Gastroesophageal sphincter (tissue), 4 donors: ENCODE data around the gene ZKSCAN3. TPM values are rescaled to one million over a fixed set of nuclear protein-coding genes. Genes with fewer than 3 reads are reported as not detected.
A peak's percentile ranks its signal among the peaks of the same experiment; 100 is the strongest.

Experiments
- ATAC-seq: fragments of 150-250 bp; one replicate; pipeline ENCODE4 v1.9.1; 2016; ENCODE audit warnings: mild to moderate bottlenecking, moderate library complexity
- H3K27ac ChIP-seq, 4 donors: fragments of 200-600 bp; sonication (generic) in 3 of 4; 1 replicate in 3 of 4; 2 replicates in 1 of 4; pipeline ENCODE4 v1.5.1; 2016 to 2019
- H3K27me3 ChIP-seq: fragments of 200-600 bp; sonication (generic); one replicate; pipeline ENCODE4 v1.5.1; 2019
- H3K36me3 ChIP-seq, 2 donors: fragments of 200-600 bp; sonication (generic); one replicate each; pipeline ENCODE4 v1.5.1; 2019; ENCODE audit warnings: control low read depth in 1 of 2
- H3K4me1 ChIP-seq, 3 donors: fragments of 200-600 bp; sonication (generic); 1 replicate in 2 of 3; 2 replicates in 1 of 3; pipeline ENCODE4 v1.5.1; 2016 to 2019; ENCODE audit warnings: control low read depth in 2 of 3
- H3K4me3 ChIP-seq, 2 donors: fragments of 200-600 bp; sonication (generic); one replicate each; pipeline ENCODE4 v1.5.1; 2019; ENCODE audit warnings: mild to moderate bottlenecking in 1 of 2, moderate library complexity in 1 of 2
- H3K9me3 ChIP-seq, 3 donors: fragments of 200-600 bp; sonication (generic); one replicate each; pipeline ENCODE4 v1.5.1; 2017 to 2019; ENCODE audit warnings: control low read depth in 2 of 3
- EP300 ChIP-seq: sonication (generic); formaldehyde crosslinking; IDR thresholded peaks from one replicate; pipeline ENCODE4 v1.6.1; 2017; ENCODE audit warnings: antibody characterized with exemption, mild to moderate bottlenecking
- POLR2A ChIP-seq, 2 donors: fragments of 450-650 bp; IDR thresholded peaks; one replicate each; pipeline ENCODE4 v1.6.1; 2017; ENCODE audit warnings: antibody characterized with exemption in 2 of 2, mild to moderate bottlenecking in 2 of 2, moderate library complexity in 1 of 2
- POLR2AphosphoS5 ChIP-seq: sonication (generic); formaldehyde crosslinking; IDR thresholded peaks from one replicate; pipeline ENCODE4 v1.6.1; 2017; ENCODE audit warnings: antibody characterized with exemption
- WGBS, 2 donors: methylation state at CpG; one replicate each; pipeline ENCODE4 v1.1.5; 2018; ENCODE audit warnings: low coverage in 1 of 2; 5-methylcytosine and 5-hydroxymethylcytosine counted together
- total RNA-seq, 4 donors: library from RNA; depleted of rRNA; stranded (reverse); fragments of >200 nt; gene quantifications; one replicate each; pipeline ENCODE4 v1.1.0, GENCODE V29; 2016
- TF ChIP-seq, protein P1 (sequence below), 4 experiments: fragments of 200-600 bp in 2 of 4; fragments of 450-650 bp in 2 of 4; sonication (generic) in 1 of 4; IDR thresholded peaks; one replicate each; pipeline ENCODE4 v1.5.1; 2017 to 2019; ENCODE audit warnings: antibody characterized with exemption in 4 of 4, mild to moderate bottlenecking in 2 of 4, moderate library complexity in 2 of 4

The ZKSCAN3 gene
- total RNA-seq, 4 donors from 2014 or later: 4.4 to 9.8 (median 6.9) TPM

- ATAC-seq: no peak
- Histone ChIP-seq H3K4me1 (peaks cover 4 to 14% (median 6%) of the 10 kb centered on the region in 3 donors), H3K27ac (no peak overlapping the region), H3K9me3 (no peaks in the 10 kb centered on the region), H3K27me3 (no peaks in the 10 kb centered on the region), H3K4me3 (no peak overlapping the region), H3K36me3 (no peaks in the 10 kb centered on the region)
- no peak for TF ChIP-seq POLR2AphosphoS5
- 73 to 83% methylated on average over 1 of the region's 1 CpG for WGBS, 2 donors
Measured at GRCh38 chr6:28340310-28341095, 9.2 kb upstream of the ZKSCAN3 start.

DNA sequence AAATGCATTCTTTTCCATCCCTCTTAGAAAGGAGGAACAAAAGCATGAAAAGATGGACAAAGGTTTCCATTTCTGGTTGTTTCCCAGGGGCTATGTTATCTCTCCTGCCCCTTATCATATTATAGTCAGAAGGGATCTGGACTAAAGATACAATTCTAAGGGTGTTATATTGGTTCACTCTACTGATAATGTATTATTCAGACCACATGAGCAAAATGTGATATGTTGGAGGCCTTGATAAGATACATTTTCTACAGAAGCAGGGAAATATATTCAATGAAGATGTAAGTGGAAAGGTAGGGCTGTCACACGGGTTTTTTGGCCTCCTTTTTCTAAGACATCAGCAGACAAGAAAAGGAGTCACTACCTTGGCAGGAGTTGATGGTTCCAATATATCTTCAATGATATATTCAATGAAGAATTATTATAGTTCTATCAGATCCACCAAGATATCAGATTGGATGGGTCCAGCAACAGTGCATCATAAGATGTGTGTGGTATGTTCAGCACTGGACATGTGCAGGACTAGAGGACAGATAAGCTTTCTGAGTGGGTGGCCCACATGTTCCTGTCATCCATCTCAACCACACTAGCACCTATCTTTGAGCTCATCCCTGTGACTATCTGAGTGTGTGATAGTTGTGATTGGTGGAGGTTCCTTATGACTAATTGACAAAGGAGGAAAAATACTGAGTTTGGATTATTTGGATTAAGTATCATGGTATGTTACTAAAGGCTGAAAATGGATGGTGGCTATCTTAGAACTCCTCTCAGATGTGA is 5.7 kb upstream of the ZKSCAN3 start:
- ATAC-seq: no peak
- Histone ChIP-seq H3K27me3 (no peaks in the 10 kb centered on the region), H3K36me3 (no peaks in the 10 kb centered on the region), H3K4me3 (no peak overlapping the region), H3K27ac (no peak overlapping the region), H3K4me1 (peaks cover 0 to under 1% (median 0%) of the 10 kb centered on the region in 3 donors), H3K9me3 (no peaks in the 10 kb centered on the region)
- TF ChIP-seq EP300 (no peak), POLR2AphosphoS5 (no peak), POLR2A (IDR thresholded peaks at IDR 0.05) (no peak)
- TF ChIP-seq, protein P1, sequence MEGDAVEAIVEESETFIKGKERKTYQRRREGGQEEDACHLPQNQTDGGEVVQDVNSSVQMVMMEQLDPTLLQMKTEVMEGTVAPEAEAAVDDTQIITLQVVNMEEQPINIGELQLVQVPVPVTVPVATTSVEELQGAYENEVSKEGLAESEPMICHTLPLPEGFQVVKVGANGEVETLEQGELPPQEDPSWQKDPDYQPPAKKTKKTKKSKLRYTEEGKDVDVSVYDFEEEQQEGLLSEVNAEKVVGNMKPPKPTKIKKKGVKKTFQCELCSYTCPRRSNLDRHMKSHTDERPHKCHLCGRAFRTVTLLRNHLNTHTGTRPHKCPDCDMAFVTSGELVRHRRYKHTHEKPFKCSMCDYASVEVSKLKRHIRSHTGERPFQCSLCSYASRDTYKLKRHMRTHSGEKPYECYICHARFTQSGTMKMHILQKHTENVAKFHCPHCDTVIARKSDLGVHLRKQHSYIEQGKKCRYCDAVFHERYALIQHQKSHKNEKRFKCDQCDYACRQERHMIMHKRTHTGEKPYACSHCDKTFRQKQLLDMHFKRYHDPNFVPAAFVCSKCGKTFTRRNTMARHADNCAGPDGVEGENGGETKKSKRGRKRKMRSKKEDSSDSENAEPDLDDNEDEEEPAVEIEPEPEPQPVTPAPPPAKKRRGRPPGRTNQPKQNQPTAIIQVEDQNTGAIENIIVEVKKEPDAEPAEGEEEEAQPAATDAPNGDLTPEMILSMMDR (IDR thresholded peaks at IDR 0.05): no peak
- WGBS, 2 donors: 37 to 46% methylated on average over 1 of the region's 1 CpG

DNA sequence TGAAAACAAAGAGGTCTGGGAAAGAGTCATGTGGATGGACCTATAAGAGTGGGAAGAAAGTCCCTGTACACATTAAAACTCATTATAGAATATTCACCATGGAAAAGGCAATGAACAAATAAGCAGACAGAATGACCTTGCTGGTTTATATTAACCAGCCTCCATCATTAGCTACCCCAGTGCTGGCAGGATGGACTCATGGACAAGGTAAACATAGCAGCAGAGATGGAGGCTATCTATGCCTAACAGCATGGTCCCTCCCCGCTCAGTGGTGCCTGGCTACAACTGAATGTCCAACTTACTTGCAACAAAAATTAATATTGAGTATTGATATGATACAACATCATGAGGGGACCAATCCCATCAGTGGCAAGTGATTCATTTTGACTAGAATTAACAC is 4.5 kb upstream of the ZKSCAN3 start:
- H3K27ac ChIP-seq: no peak overlapping the region
- ATAC-seq: no peak
- no peaks in the 10 kb centered on the region for H3K9me3 ChIP-seq
- H3K4me3 ChIP-seq: no peak overlapping the region
- WGBS, 2 donors: 75 to 100% methylated on average over 1 of the region's 1 CpG
- TF ChIP-seq EP300 (no peak), POLR2A (IDR thresholded peaks at IDR 0.05) (no peak), POLR2AphosphoS5 (no peak)
- TF ChIP-seq, protein P1 (IDR thresholded peaks at IDR 0.05): no peak
- peaks cover 0 to 6% (median 0%) of the 10 kb centered on the region in 3 donors for H3K4me1 ChIP-seq
- H3K27me3 ChIP-seq: no peaks in the 10 kb centered on the region
- no peaks in the 10 kb centered on the region for H3K36me3 ChIP-seq

- no peak for ATAC-seq
- WGBS, 2 donors: 30 to 33% methylated on average over 2 of the region's 2 CpGs
Measured at GRCh38 chr6:28347119-28347518, 2.6 kb upstream of the ZKSCAN3 start.

GRCh38 chr6:28349344-28349891 is 329 bp upstream of the ZKSCAN3 start:
- Histone ChIP-seq H3K36me3 (no peaks in the 10 kb centered on the region), H3K27me3 (no peaks in the 10 kb centered on the region), H3K4me3 (peak overlapping the region; percentile 72 to 73), H3K9me3 (no peaks in the 10 kb centered on the region), H3K27ac (peak overlapping the region; percentile 27 to 87 (median 82)), H3K4me1 (peaks cover 0 to 43% (median 6%) of the 10 kb centered on the region in 3 donors)
- WGBS, 2 donors: 0% methylated on average over 7 to 9 of the region's 9 CpGs
- TF ChIP-seq POLR2AphosphoS5 (no peak), EP300 (no peak), POLR2A (IDR thresholded peaks at IDR 0.05) (no peak)
- TF ChIP-seq, protein P1 (IDR thresholded peaks at IDR 0.05): no peak
- ATAC-seq: no peak

More at GRCh38 chr6:28347119-28347518, 2.6 kb upstream of the ZKSCAN3 start:
- Histone ChIP-seq H3K27me3 (no peaks in the 10 kb centered on the region), H3K36me3 (no peaks in the 10 kb centered on the region), H3K9me3 (no peaks in the 10 kb centered on the region), H3K27ac (no peak overlapping the region), H3K4me1 (peaks cover 0 to 24% (median 6%) of the 10 kb centered on the region in 3 donors), H3K4me3 (no peak overlapping the region)
- TF ChIP-seq, protein P1 (IDR thresholded peaks at IDR 0.05): no peak
- no peak for TF ChIP-seq EP300
- no peak for TF ChIP-seq POLR2A (IDR thresholded peaks at IDR 0.05)
- TF ChIP-seq POLR2AphosphoS5: no peak
